Esophagus squamous epithelium (tissue), 5 donors: ENCODE data around the gene ZNF419. TPM values are rescaled to one million over a fixed set of nuclear protein-coding genes. Genes with fewer than 3 reads are reported as not detected.

Experiments used
- DNase-seq: peaks from one replicate; lab custom pipeline; 2025; lab: John Stamatoyannopoulos, UW
- H3K27ac ChIP-seq, 4 donors: fragments of 200-600 bp; sonication (generic); one replicate each; pipeline ENCODE4 v1.5.1; 2016 to 2019; ENCODE audit warnings: mild to moderate bottlenecking in 1 of 4
- H3K27me3 ChIP-seq, 4 donors: fragments of 200-600 bp; sonication (generic); 1 replicate in 3 of 4; 2 replicates in 1 of 4; pipeline versions ENCODE4 v1.5.1 to v1.6.0; 2017 to 2021; ENCODE audit warnings: antibody characterized with exemption in 1 of 4
- H3K36me3 ChIP-seq, 3 donors: fragments of 200-600 bp; sonication (generic); one replicate each; pipeline ENCODE4 v1.5.1; 2016 to 2019
- H3K4me1 ChIP-seq, 3 donors: fragments of 200-600 bp; sonication (generic); one replicate each; pipeline ENCODE4 v1.5.1; 2017 to 2019
- H3K4me3 ChIP-seq, 4 donors: fragments of 200-600 bp; sonication (generic); 1 replicate in 3 of 4; 2 replicates in 1 of 4; pipeline ENCODE4 v1.5.1; 2016 to 2019; ENCODE audit warnings: mild to moderate bottlenecking in 2 of 4, moderate library complexity in 1 of 4
- H3K9me3 ChIP-seq, 3 donors: fragments of 200-600 bp; sonication (generic); one replicate each; pipeline ENCODE4 v1.5.1; 2016 to 2019
- CTCF ChIP-seq, 6 experiments: fragments of 450-650 bp in 4 of 6; fragments of 200-600 bp in 2 of 6; sonication (generic) in 2 of 6; IDR thresholded peaks; one replicate each; pipeline ENCODE4 v1.5.1; 2016 to 2019; ENCODE audit warnings: antibody characterized with exemption in 6 of 6, mild to moderate bottlenecking in 4 of 6, moderate library complexity in 4 of 6
- POLR2A ChIP-seq, 4 donors: fragments of 450-650 bp; IDR thresholded peaks; one replicate each; pipeline ENCODE4 v1.6.1; 2017; ENCODE audit warnings: antibody characterized with exemption in 4 of 4, mild to moderate bottlenecking in 4 of 4, moderate library complexity in 3 of 4
- WGBS, 2 donors: methylation state at CpG; one replicate each; pipeline ENCODE4 v1.1.5; 2018; 5-methylcytosine and 5-hydroxymethylcytosine counted together
- intact Hi-C: fragments of 100-400 bp; cut with DNase I; formaldehyde crosslinking; loops from one replicate; pipeline ENCODE4 v1.15.0; 2022
- small RNA-seq, 4 donors: library from RNA; depleted of rRNA; stranded (forward); fragments of <200 nt; gene quantifications; one replicate each; pipeline ENCODE3, GENCODE V24; 2016
- total RNA-seq, 4 donors: library from RNA; depleted of rRNA; stranded (reverse); fragments of >200 nt; gene quantifications; one replicate each; pipeline ENCODE4 v1.1.0, GENCODE V29; 2016
- donor health status: DM: yes; HTN: yes; CAD: no.

ZNF419 gene
- total RNA-seq, 4 donors from 2014 or later = 0.87 to 8.0 (median 3.3) TPM

- H3K4me1 ChIP-seq = peaks cover 0 to 17% (median 6%) of the 10 kb centered on the region in 3 donors
- WGBS, 2 donors = 11 to 13% methylated on average over 14 to 27 of the region's 64 CpGs
- peaks cover 0 to 33% (median 0%) of the 10 kb centered on the region in 3 donors for H3K9me3 ChIP-seq
- H3K4me3 ChIP-seq = peak within 1 kb of the TSS; percentile 60 to 92 (median 82)
- no peaks in the 10 kb centered on the region for H3K27me3 ChIP-seq
- peaks cover 0 to 21% (median 5%) of the 10 kb centered on the region in 3 donors for H3K36me3 ChIP-seq
- intact Hi-C loops = no loop called here
- TF ChIP-seq CTCF (IDR thresholded peaks at IDR 0.05) = peak in 2 of 6 experiments; percentile 15 to 25
- TF ChIP-seq POLR2A (IDR thresholded peaks at IDR 0.05) = no peak
- peak within 1 kb of the TSS; percentile 81 to 87 (median 86) for H3K27ac ChIP-seq
- peak; percentile 42 for DNase-seq
These were observed 39.8 kb downstream of the ZNF419 start, which contains the start of gene ZNF549 for GRCh38 chr19:57527136-57527881. ZNF549 (plus strand) TSS chr19:57527356; CDS start chr19:57527574, 218 bp downstream.

- no peak for DNase-seq
- Histone ChIP-seq H3K4me1 (no peaks in the 10 kb centered on the region), H3K9me3 (peaks cover 9 to 100% (median 92%) of the 10 kb centered on the region in 3 donors), H3K27ac (no peak overlapping the region), H3K27me3 (no peaks in the 10 kb centered on the region), H3K36me3 (peaks cover 26 to 100% (median 29%) of the 10 kb centered on the region in 3 donors), H3K4me3 (no peak overlapping the region)
- WGBS, 2 donors = 97 to 98% methylated on average over 7 of the region's 7 CpGs
- intact Hi-C loops = no loop called here
- TF ChIP-seq POLR2A (IDR thresholded peaks at IDR 0.05) (no peak), CTCF (IDR thresholded peaks at IDR 0.05) (no peak)
These were observed 50.5 kb downstream of the ZNF419 start for GRCh38 chr19:57537953-57538547.

Small RNAs within 50 kb of the gene (small RNA-seq; reads per million reads assigned to genes)
- 0 reads per million in 4 donors for gene VN1R107P

Other genes with a start within 250 kb of the ZNF419 start
- gene ZNF805, start 247.1 kb upstream of the ZNF419 start, total RNA-seq = 10 to 100 TPM in 1 of 4 donors, 1 to 10 TPM in 3; 6.5 to 16.6 (median 7.6) TPM
- 10 to 100 TPM; 44.3 to 87.9 (median 67.9) TPM for gene ZNF460, start 207.3 kb upstream of the ZNF419 start, total RNA-seq
- gene ZNF543, start 167.3 kb upstream of the ZNF419 start, total RNA-seq = 10 to 100 TPM in 1 of 4 donors, 1 to 10 TPM in 3; 4.7 to 10.1 (median 8.4) TPM
- 1 to 10 TPM; 3.3 to 9.0 (median 5.7) TPM for gene ZNF304, start 136.5 kb upstream of the ZNF419 start, total RNA-seq
- 10 to 100 TPM; 14.7 to 24.6 (median 17.9) TPM for gene TRAPPC2B, start 124.2 kb upstream of the ZNF419 start, total RNA-seq
- 1 to 10 TPM; 1.1 to 6.7 (median 3.1) TPM for gene ZNF547, start 124.2 kb upstream of the ZNF419 start, total RNA-seq
- gene ZNF548, start 97.9 kb upstream of the ZNF419 start, total RNA-seq = 10 to 100 TPM in 2 of 4 donors, 1 to 10 TPM in 2; 7.7 to 26.9 (median 11.2) TPM
- gene ZNF17, start 76.6 kb upstream of the ZNF419 start, total RNA-seq = 10 to 100 TPM in 1 of 4 donors, 1 to 10 TPM in 3; 4.4 to 12.6 (median 6.2) TPM
- gene ZNF749, start 52.4 kb upstream of the ZNF419 start, total RNA-seq = 10 to 100 TPM in 1 of 4 donors, 1 to 10 TPM in 3; 6.9 to 11.1 (median 8.4) TPM
- gene VN1R1, start 30.6 kb upstream of the ZNF419 start, total RNA-seq = 1 to 10 TPM in 1 of 4 donors, under 1 TPM in 1, not detected in 2; 0.40 to 1.1 TPM
- 10 to 100 TPM in 1 of 4 donors, 1 to 10 TPM in 3; 3.3 to 10.9 (median 6.3) TPM for gene ZNF772, start 10.2 kb upstream of the ZNF419 start, total RNA-seq
- 10 to 100 TPM in 1 of 4 donors, 1 to 10 TPM in 3; 1.9 to 14.5 (median 5.8) TPM for gene ZNF773, start 12.2 kb downstream of the ZNF419 start, total RNA-seq
- 1 to 10 TPM; 1.3 to 4.8 (median 2.3) TPM for gene ZNF549, start 39.6 kb downstream of the ZNF419 start, total RNA-seq
- gene ZNF550, start 72.1 kb downstream of the ZNF419 start, total RNA-seq = 1 to 10 TPM; 2.2 to 7.6 (median 3.1) TPM
- 1 to 10 TPM; 1.6 to 6.5 (median 3.9) TPM for gene ZNF416, start 91.2 kb downstream of the ZNF419 start, total RNA-seq
- 1 to 10 TPM in 3 of 4 donors, under 1 TPM in 1; 0.38 to 4.6 (median 3.1) TPM for gene ZIK1, start 96.4 kb downstream of the ZNF419 start, total RNA-seq
- gene ZNF530, start 112.1 kb downstream of the ZNF419 start, total RNA-seq = 1 to 10 TPM in 3 of 4 donors, under 1 TPM in 1; 0.70 to 3.9 (median 1.8) TPM
- gene ZNF134, start 126.5 kb downstream of the ZNF419 start, total RNA-seq = 10 to 100 TPM in 2 of 4 donors, 1 to 10 TPM in 2; 7.5 to 14.9 (median 10.4) TPM
- 1 to 10 TPM; 2.9 to 7.7 (median 5.9) TPM for gene ZNF211, start 145.4 kb downstream of the ZNF419 start, total RNA-seq
- gene ZSCAN4, start 181.2 kb downstream of the ZNF419 start, total RNA-seq = not detected
- 10 to 100 TPM in 1 of 4 donors, 1 to 10 TPM in 3; 2.3 to 14.5 (median 5.8) TPM for gene ZNF551, start 194.2 kb downstream of the ZNF419 start, total RNA-seq
- gene ZNF154, start 221.5 kb downstream of the ZNF419 start, total RNA-seq = 1 to 10 TPM in 2 of 4 donors, under 1 TPM in 2; 0.15 to 2.5 (median 0.94) TPM
- 1 to 10 TPM; 1.3 to 4.2 (median 1.5) TPM for gene ZNF671, start 239.9 kb downstream of the ZNF419 start, total RNA-seq